GM18505 (cell line): ENCODE measurements around the gene TBCEL.

ENCODE experiments used
- ATAC-seq: cut with Tn5 transposase; IDR thresholded peaks from one replicate; pipeline ENCODE4 v1.9.1; 2021; ENCODE audit not compliant: unreplicated experiment
- POLR2A ChIP-seq: IDR thresholded peaks from 4 replicates; pipeline ENCODE4 v1.6.1; 2011; ENCODE audit warnings: borderline replicate concordance; ENCODE audit not compliant: insufficient read depth, insufficient read length; ENCODE audit errors: extremely low read depth

The TBCEL gene

GRCh38 chr11:121063728-121064127 lies 39.8 kb downstream of the TBCEL start:
- no peak for TF ChIP-seq POLR2A
- no peak for ATAC-seq

- no peak for ATAC-seq
- TF ChIP-seq POLR2A: no peak
Measured at GRCh38 chr11:121066623-121067022, 42.7 kb downstream of the TBCEL start.

GRCh38 chr11:121067026-121067425 lies 43.1 kb downstream of the TBCEL start:
- ATAC-seq: no peak
- TF ChIP-seq POLR2A: no peak

- no peak for TF ChIP-seq POLR2A
Measured at GRCh38 chr11:121067453-121067852, 43.6 kb downstream of the TBCEL start.

GRCh38 chr11:121067962-121068647 lies 44.2 kb downstream of the TBCEL start:
- TF ChIP-seq POLR2A: no peak
- no peak for ATAC-seq

More at GRCh38 chr11:121067453-121067852, 43.6 kb downstream of the TBCEL start:
- ATAC-seq: no peak

GRCh38 chr11:121068787-121069186 lies 44.9 kb downstream of the TBCEL start:
- no peak for ATAC-seq
- TF ChIP-seq POLR2A: no peak

- no peak for ATAC-seq
Measured at GRCh38 chr11:121070951-121071845, 47.3 kb downstream of the TBCEL start.

GRCh38 chr11:121071846-121072450 lies 48.0 kb downstream of the TBCEL start:
- no peak for ATAC-seq
- no peak for TF ChIP-seq POLR2A

More at GRCh38 chr11:121070951-121071845, 47.3 kb downstream of the TBCEL start:
- TF ChIP-seq POLR2A: no peak

GRCh38 chr11:121081321-121081720 lies 57.4 kb downstream of the TBCEL start:
- ATAC-seq: no peak
- TF ChIP-seq POLR2A: no peak

- ATAC-seq: no peak
- TF ChIP-seq POLR2A: no peak
Measured at GRCh38 chr11:121082219-121082618, 58.3 kb downstream of the TBCEL start.

- ATAC-seq: no peak
- no peak for TF ChIP-seq POLR2A
Measured at GRCh38 chr11:121082670-121083069, 58.8 kb downstream of the TBCEL start.

GRCh38 chr11:121086866-121087265 lies 63.0 kb downstream of the TBCEL start:
- TF ChIP-seq POLR2A: no peak
- ATAC-seq: no peak

- no peak for TF ChIP-seq POLR2A
- ATAC-seq: no peak
Measured at GRCh38 chr11:121089566-121089965, 65.7 kb downstream of the TBCEL start.
